HUES6 (cell line): ENCODE measurements around the gene KBTBD4.
"Not testable (repeated sequence)": the region's sequence is repeated elsewhere in the genome, so short reads cannot be mapped to it uniquely, and the experiment has no call there.

Experiments
- H3K27ac ChIP-seq: 2 replicates; pipeline ENCODE4 v1.7.0; 2013; ENCODE audit warnings: low read depth, mild to moderate bottlenecking, low read length, inconsistent platforms
- H3K27me3 ChIP-seq: 2 replicates; pipeline ENCODE4 v1.6.1; 2013; ENCODE audit warnings: low read length; ENCODE audit not compliant: control insufficient read depth, insufficient read depth
- H3K36me3 ChIP-seq: 2 replicates; pipeline ENCODE4 v1.6.1; 2013; ENCODE audit warnings: low read length; ENCODE audit not compliant: control insufficient read depth, insufficient read depth
- H3K4me1 ChIP-seq: 2 replicates; pipeline ENCODE4 v1.6.1; 2013; ENCODE audit warnings: low read length; ENCODE audit not compliant: control insufficient read depth, insufficient read depth
- H3K4me3 ChIP-seq: 2 replicates; pipeline ENCODE4 v1.5.1; 2013; ENCODE audit warnings: low read depth, low read length
- H3K9ac ChIP-seq: one replicate; pipeline ENCODE4 v1.6.1; 2013; ENCODE audit warnings: mild to moderate bottlenecking, low read length
- H3K9me3 ChIP-seq: 2 replicates; pipeline ENCODE4 v1.6.1; 2013; ENCODE audit warnings: low read depth, low read length; ENCODE audit not compliant: control insufficient read depth, insufficient read depth

KBTBD4 gene

GRCh38 chr11:47558695-47559094 is 20.1 kb downstream of the KBTBD4 start:
- no peak overlapping the region for H3K4me3 ChIP-seq
- 0 out of 2 replicates have a peak, but pooled peaks cover 3% of the 10 kb centered on the region for H3K4me1 ChIP-seq
- no peak overlapping the region for H3K9ac ChIP-seq
- H3K36me3 ChIP-seq: no peaks in the 10 kb centered on the region
- H3K9me3 ChIP-seq: no peaks in the 10 kb centered on the region
- H3K27me3 ChIP-seq: no peaks in the 10 kb centered on the region
- H3K27ac ChIP-seq: no peak overlapping the region

GRCh38 chr11:47557004-47557403 is 21.8 kb downstream of the KBTBD4 start:
- not testable (repeated sequence) for H3K4me1 ChIP-seq, H3K27me3 ChIP-seq, H3K9me3 ChIP-seq, H3K27ac ChIP-seq, H3K4me3 ChIP-seq, H3K9ac ChIP-seq, H3K36me3 ChIP-seq

GRCh38 chr11:47553406-47553743 is 25.4 kb downstream of the KBTBD4 start:
- no peak overlapping the region for H3K27ac ChIP-seq
- no peaks in the 10 kb centered on the region for H3K27me3 ChIP-seq
- no peaks in the 10 kb centered on the region for H3K9me3 ChIP-seq
- H3K4me1 ChIP-seq: peaks cover 10% of the 10 kb centered on the region
- H3K9ac ChIP-seq: peak overlapping the region; percentile 66
- peak overlapping the region; percentile 97 for H3K4me3 ChIP-seq
- peaks cover 13% of the 10 kb centered on the region; the same call in 1 of the 2 replicates for H3K36me3 ChIP-seq

GRCh38 chr11:47552566-47553405 is 26.0 kb downstream of the KBTBD4 start, which contains the start of gene CELF1:
Gene CELF1 (minus strand): TSS chr11:47553132. CDS start chr11:47499523, 53,609 bp downstream.
- Histone ChIP-seq H3K36me3 (peaks cover 13% of the 10 kb centered on the region; the same call in 1 of the 2 replicates), H3K9me3 (no peaks in the 10 kb centered on the region), H3K27me3 (no peaks in the 10 kb centered on the region), H3K4me1 (peaks cover 10% of the 10 kb centered on the region), H3K9ac (peak within 1 kb of the TSS; percentile 97), H3K4me3 (peak within 1 kb of the TSS; percentile 97), H3K27ac (peak within 1 kb of the TSS; percentile 89)

- Histone ChIP-seq H3K4me1 (peaks cover 10% of the 10 kb centered on the region), H3K9me3 (no peaks in the 10 kb centered on the region), H3K27ac (peak overlapping the region; percentile 89)
These were observed 26.7 kb downstream of the KBTBD4 start for GRCh38 chr11:47552056-47552565.

GRCh38 chr11:47551086-47551485 is 27.7 kb downstream of the KBTBD4 start:
- Histone ChIP-seq H3K9me3 (no peaks in the 10 kb centered on the region), H3K27ac (no peak overlapping the region), H3K4me3 (peak overlapping the region; percentile 97), H3K36me3 (peaks cover 21% of the 10 kb centered on the region), H3K9ac (no peak overlapping the region), H3K27me3 (no peaks in the 10 kb centered on the region), H3K4me1 (peaks cover 10% of the 10 kb centered on the region)

More at GRCh38 chr11:47552056-47552565, 26.7 kb downstream of the KBTBD4 start:
- Histone ChIP-seq H3K27me3 (no peaks in the 10 kb centered on the region), H3K36me3 (peaks cover 15% of the 10 kb centered on the region; the same call in 1 of the 2 replicates), H3K4me3 (peak overlapping the region; percentile 97), H3K9ac (peak overlapping the region; percentile 97)

GRCh38 chr11:47550288-47551047 is 28.3 kb downstream of the KBTBD4 start:
- no peak overlapping the region for H3K9ac ChIP-seq
- no peaks in the 10 kb centered on the region for H3K9me3 ChIP-seq
- peaks cover 22% of the 10 kb centered on the region for H3K36me3 ChIP-seq
- peak overlapping the region; percentile 97; the same call in 1 of the 2 replicates for H3K4me3 ChIP-seq
- peaks cover 10% of the 10 kb centered on the region for H3K4me1 ChIP-seq
- no peaks in the 10 kb centered on the region for H3K27me3 ChIP-seq
- H3K27ac ChIP-seq: no peak overlapping the region

GRCh38 chr11:47546274-47546673 is 32.5 kb downstream of the KBTBD4 start:
- H3K9me3 ChIP-seq, H3K4me1 ChIP-seq, H3K27me3 ChIP-seq, H3K9ac ChIP-seq, H3K27ac ChIP-seq, H3K4me3 ChIP-seq: not testable (repeated sequence)
- peaks cover 23% of the 10 kb centered on the region for H3K36me3 ChIP-seq

- Histone ChIP-seq H3K36me3 (peaks cover 15% of the 10 kb centered on the region), H3K27ac (no peak overlapping the region), H3K4me1 (peaks cover 1% of the 10 kb centered on the region; the same call in 1 of the 2 replicates), H3K4me3 (no peak overlapping the region), H3K27me3 (no peaks in the 10 kb centered on the region), H3K9ac (no peak overlapping the region), H3K9me3 (no peaks in the 10 kb centered on the region)
These were observed 33.5 kb downstream of the KBTBD4 start for GRCh38 chr11:47545298-47545697.

- H3K9ac ChIP-seq: no peak overlapping the region
- no peak overlapping the region for H3K4me3 ChIP-seq
- no peaks in the 10 kb centered on the region for H3K27me3 ChIP-seq
- H3K4me1 ChIP-seq: peaks cover 13% of the 10 kb centered on the region; the same call in 1 of the 2 replicates
- peaks cover 4% of the 10 kb centered on the region; the same call in 1 of the 2 replicates for H3K36me3 ChIP-seq
- no peaks in the 10 kb centered on the region for H3K9me3 ChIP-seq
- H3K27ac ChIP-seq: no peak overlapping the region
These were observed 37.7 kb downstream of the KBTBD4 start for GRCh38 chr11:47541070-47541469.

GRCh38 chr11:47539681-47540039 is 39.1 kb downstream of the KBTBD4 start:
- Histone ChIP-seq H3K4me3 (no peak overlapping the region), H3K36me3 (no peaks in the 10 kb centered on the region), H3K9ac (no peak overlapping the region), H3K9me3 (no peaks in the 10 kb centered on the region), H3K27ac (no peak overlapping the region), H3K4me1 (peaks cover 13% of the 10 kb centered on the region; the same call in 1 of the 2 replicates), H3K27me3 (no peaks in the 10 kb centered on the region)
